Type B pancreatic cell (in vitro differentiated cells): ENCODE data around the gene MFSD2B. TPM values are rescaled to one million over a fixed set of nuclear protein-coding genes. Genes with fewer than 3 reads are reported as not detected.

Source experiments
- DNase-seq: peaks from one replicate; pipeline ENCODE4 v3.0.0; 2021; ENCODE audit warnings: mixed read lengths; ENCODE audit not compliant: unreplicated experiment; ENCODE audit errors: extremely low spot score
- H3K27ac Mint-ChIP-seq: 2 replicates; pipeline ENCODE4 v1.8.0; 2021; ENCODE audit warnings: mild to moderate bottlenecking, mixed read lengths
- H3K27me3 Mint-ChIP-seq: 2 replicates; pipeline ENCODE4 v1.8.0; 2021; ENCODE audit warnings: mixed read lengths
- H3K36me3 Mint-ChIP-seq: 2 replicates; pipeline ENCODE4 v1.8.0; 2021; ENCODE audit warnings: mixed read lengths
- H3K4me1 Mint-ChIP-seq: one replicate; pipeline ENCODE4 v1.8.0; 2021; ENCODE audit warnings: mixed read lengths; ENCODE audit not compliant: unreplicated experiment
- H3K4me3 Mint-ChIP-seq: 2 replicates; pipeline ENCODE4 v1.8.0; 2021; ENCODE audit warnings: mild to moderate bottlenecking, mixed read lengths
- H3K9me3 Mint-ChIP-seq: 2 replicates; pipeline ENCODE4 v1.8.0; 2021; ENCODE audit warnings: mixed read lengths
- long read RNA-seq: library from polyadenylated mRNA; unstranded; transcript quantifications from one replicate; pipeline ENCODE4 v2.0.0, GENCODE V29; 2020
- total RNA-seq: library from RNA; stranded (reverse); gene quantifications from 2 replicates; pipeline ENCODE4 v1.2.1, GENCODE V29; 2021; ENCODE audit warnings: low replicate concordance
- TF ChIP-seq, protein P1 (sequence below): fragments of 200-600 bp; sonication (generic); conservative IDR thresholded peaks from 2 replicates; pipeline ENCODE4 v1.5.0; 2021; ENCODE audit warnings: antibody characterized with exemption, mild to moderate bottlenecking

The MFSD2B gene, protein sequence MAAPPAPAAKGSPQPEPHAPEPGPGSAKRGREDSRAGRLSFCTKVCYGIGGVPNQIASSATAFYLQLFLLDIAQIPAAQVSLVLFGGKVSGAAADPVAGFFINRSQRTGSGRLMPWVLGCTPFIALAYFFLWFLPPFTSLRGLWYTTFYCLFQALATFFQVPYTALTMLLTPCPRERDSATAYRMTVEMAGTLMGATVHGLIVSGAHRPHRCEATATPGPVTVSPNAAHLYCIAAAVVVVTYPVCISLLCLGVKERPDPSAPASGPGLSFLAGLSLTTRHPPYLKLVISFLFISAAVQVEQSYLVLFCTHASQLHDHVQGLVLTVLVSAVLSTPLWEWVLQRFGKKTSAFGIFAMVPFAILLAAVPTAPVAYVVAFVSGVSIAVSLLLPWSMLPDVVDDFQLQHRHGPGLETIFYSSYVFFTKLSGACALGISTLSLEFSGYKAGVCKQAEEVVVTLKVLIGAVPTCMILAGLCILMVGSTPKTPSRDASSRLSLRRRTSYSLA
- 0.24 TPM in 1 of 2 replicates, not detected in the other for total RNA-seq
- long read RNA-seq, partial matches to known transcripts: 0 of 2 reads
- long read RNA-seq, other reads (novel, unspliced or antisense): 2 of 2 reads

DNA sequence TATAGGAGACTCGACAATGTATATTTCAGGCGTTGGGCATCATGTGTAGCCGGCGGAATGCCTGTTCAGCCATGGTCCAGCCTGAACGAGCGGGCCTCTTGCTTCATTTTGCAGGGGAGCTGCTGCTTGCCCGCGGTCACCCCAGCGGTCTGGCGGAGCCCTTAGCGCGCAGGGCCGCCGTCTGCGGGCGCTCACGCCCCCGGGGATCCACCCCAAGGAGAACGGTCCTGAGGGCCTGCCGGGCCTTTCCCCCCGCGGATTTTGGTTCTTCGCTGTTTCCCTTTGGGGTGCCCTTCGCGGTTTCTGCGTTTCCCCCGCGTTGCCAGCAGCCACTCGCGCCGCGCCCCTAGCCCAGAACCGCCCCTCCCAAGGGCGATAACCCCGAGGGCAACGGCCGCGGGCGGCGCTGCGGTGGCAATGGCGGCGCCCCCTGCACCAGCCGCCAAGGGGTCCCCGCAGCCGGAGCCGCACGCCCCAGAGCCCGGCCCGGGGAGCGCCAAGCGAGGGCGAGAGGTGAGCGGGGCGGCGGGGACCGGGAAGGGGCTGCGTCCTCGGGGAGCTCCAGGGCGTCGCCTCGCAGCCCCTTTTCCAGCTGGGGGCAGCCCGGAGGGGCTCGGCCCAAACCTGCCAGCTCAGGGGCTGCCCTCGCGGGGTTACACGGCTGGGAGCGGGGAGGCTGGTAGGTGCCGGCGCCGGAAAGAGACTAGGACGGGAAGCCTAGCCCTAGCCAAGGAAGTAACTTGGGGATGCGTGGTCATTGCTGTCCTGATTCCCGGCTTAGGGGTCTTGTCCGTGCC, at the start of gene MFSD2B:
TSS of gene MFSD2B (plus strand) at position 406 of the 797 bp plus-strand sequence. CDS start at position 418, 12 bp downstream.
- Mint-ChIP-seq H3K27ac (no peak within 1 kb of the TSS), H3K4me3 (peak within 1 kb of the TSS; percentile 65), H3K27me3 (peaks cover 40% of the 10 kb centered on the region), H3K4me1 (no peaks in the 10 kb centered on the region), H3K9me3 (no peaks in the 10 kb centered on the region), H3K36me3 (no peaks in the 10 kb centered on the region)
- no peak for DNase-seq
- TF ChIP-seq, protein P1, sequence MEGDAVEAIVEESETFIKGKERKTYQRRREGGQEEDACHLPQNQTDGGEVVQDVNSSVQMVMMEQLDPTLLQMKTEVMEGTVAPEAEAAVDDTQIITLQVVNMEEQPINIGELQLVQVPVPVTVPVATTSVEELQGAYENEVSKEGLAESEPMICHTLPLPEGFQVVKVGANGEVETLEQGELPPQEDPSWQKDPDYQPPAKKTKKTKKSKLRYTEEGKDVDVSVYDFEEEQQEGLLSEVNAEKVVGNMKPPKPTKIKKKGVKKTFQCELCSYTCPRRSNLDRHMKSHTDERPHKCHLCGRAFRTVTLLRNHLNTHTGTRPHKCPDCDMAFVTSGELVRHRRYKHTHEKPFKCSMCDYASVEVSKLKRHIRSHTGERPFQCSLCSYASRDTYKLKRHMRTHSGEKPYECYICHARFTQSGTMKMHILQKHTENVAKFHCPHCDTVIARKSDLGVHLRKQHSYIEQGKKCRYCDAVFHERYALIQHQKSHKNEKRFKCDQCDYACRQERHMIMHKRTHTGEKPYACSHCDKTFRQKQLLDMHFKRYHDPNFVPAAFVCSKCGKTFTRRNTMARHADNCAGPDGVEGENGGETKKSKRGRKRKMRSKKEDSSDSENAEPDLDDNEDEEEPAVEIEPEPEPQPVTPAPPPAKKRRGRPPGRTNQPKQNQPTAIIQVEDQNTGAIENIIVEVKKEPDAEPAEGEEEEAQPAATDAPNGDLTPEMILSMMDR: no peak

DNA sequence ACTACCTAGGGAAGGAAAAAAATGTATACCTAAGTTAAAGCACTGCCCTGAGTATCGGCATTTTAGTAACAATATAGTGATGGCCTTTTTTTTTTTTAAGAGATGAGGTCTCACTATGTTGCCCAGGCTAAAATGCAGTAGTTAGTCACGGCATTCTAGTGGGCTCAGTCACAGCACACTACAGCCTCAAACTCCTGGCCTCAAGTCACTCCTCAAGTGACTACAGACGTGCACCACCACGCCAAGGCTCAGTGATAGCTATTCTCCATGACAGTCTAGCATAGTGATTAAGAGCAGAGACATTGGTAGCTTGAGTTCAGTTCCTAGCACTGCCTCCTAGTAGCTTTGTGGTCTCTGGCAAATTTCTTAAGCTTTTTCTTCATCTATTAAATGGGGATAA, 42.0 kb upstream of the MFSD2B start:
- no peaks in the 10 kb centered on the region for H3K9me3 Mint-ChIP-seq
- H3K27me3 Mint-ChIP-seq: no peaks in the 10 kb centered on the region
- no peak overlapping the region for H3K4me3 Mint-ChIP-seq
- no peak overlapping the region for H3K27ac Mint-ChIP-seq
- peaks cover 26% of the 10 kb centered on the region for H3K36me3 Mint-ChIP-seq
- no peak for DNase-seq
- TF ChIP-seq, protein P1: no peak
- no peaks in the 10 kb centered on the region for H3K4me1 Mint-ChIP-seq

DNA sequence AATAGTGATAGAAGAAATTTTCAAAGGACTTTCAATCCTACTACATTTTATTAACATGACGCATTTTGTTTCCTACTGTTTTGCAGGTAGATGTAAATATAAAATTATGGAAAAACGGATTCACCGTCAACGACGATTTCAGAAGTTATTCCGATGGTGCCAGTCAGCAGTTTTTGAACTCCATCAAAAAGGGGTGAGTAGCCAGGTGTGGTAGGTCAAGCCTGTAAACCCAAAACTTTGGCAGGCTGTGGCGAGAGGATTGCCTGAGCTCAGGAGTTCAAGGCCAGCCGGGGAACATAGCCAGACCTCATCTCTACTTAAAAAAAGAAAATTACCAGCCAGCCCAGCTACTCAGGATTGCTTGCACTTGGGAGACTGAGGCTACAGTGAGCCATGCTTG, 33.0 kb upstream of the MFSD2B start:
- Mint-ChIP-seq H3K4me1 (no peaks in the 10 kb centered on the region), H3K9me3 (no peaks in the 10 kb centered on the region), H3K27ac (no peak overlapping the region), H3K4me3 (no peak overlapping the region), H3K36me3 (peaks cover 22% of the 10 kb centered on the region), H3K27me3 (no peaks in the 10 kb centered on the region)
- TF ChIP-seq, protein P1: no peak
- DNase-seq: no peak

DNA sequence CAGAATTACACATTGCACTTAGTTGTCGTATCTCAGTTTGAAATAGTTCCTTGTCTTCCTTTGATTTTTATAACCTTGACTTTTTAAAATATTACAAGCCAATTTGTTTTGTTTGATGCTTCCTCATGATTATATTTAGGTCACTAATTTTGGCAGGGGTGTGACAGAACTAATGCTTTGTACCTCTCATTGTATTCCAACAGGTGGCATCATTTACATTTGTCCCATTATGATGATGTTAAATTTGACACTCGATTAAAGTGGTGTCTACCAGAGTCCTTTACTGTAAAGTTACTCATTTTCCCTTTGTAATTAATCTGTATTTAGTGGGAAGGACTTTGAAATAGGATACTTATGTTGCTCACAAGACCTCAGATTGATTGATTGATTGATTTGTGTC, 21.5 kb upstream of the MFSD2B start:
- Mint-ChIP-seq H3K9me3 (no peaks in the 10 kb centered on the region), H3K27ac (no peak overlapping the region), H3K4me1 (no peaks in the 10 kb centered on the region), H3K36me3 (peaks cover 16% of the 10 kb centered on the region), H3K27me3 (no peaks in the 10 kb centered on the region), H3K4me3 (no peak overlapping the region)
- no peak for DNase-seq
- TF ChIP-seq, protein P1: peak; percentile 22

DNA sequence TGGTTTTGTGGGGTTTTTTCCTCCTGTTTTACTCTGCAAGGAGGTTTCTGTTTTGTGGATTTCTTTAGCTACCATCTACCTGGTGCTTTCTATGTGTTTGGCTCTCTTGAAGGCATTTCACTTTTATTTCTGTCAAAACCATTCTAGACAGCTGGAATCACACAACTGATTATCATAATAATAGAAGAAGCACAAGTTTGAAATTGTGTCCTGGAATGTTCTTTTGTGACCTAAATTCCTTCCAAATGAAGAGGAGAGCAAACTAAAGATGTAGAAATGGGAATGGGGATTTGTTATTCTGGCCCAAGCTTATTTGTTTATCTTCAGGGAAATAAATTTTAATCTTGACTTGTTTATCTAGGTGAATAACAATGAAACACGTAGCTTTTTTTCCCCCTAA, 17.0 kb upstream of the MFSD2B start:
- Mint-ChIP-seq H3K27ac (no peak overlapping the region), H3K27me3 (no peaks in the 10 kb centered on the region), H3K36me3 (peaks cover 19% of the 10 kb centered on the region), H3K9me3 (no peaks in the 10 kb centered on the region), H3K4me3 (no peak overlapping the region), H3K4me1 (no peaks in the 10 kb centered on the region)
- TF ChIP-seq, protein P1: no peak
- no peak for DNase-seq
